ENCODE measurements around the gene C2orf92.

C2orf92 gene

DNA sequence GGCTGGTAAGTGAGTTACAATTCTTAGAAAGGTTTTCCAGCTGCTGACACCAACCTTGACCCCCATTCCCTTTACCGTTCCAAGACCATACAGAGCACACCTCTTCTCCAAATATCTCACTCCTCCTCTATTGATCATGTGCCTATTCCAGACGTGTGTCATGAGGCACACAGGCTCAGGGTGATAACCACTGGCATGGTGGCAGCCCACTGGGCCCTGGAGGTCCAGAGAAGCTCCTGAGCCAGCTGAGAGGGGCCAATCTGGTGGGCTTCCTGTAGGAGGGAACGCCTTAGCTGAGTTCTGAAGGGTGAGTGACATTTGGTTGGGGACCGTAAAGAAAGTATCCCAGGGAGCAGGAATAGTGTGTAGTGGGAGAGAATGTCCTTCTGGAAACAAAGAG is 72.2 kb downstream of the C2orf92 start:
- no peak overlapping the region for H2AFZ ChIP-seq (ENCODE audit: low read length)
- no peak for TF ChIP-seq EZH2phosphoT487 (IDR thresholded peaks at IDR 0.05; ENCODE audit: low read length)
- TF ChIP-seq CTCF (IDR thresholded peaks at IDR 0.05; ENCODE audit: low read length) = no peak
- no peak for TF ChIP-seq EZH2 (optimal IDR thresholded peaks at IDR 0.05; ENCODE audit: low read depth, low read length)
- H3F3A ChIP-seq (ENCODE audit: insufficient read depth, low read length) = no peaks in the 10 kb centered on the region
- no peaks in the 10 kb centered on the region for H3K4me1 ChIP-seq (ENCODE audit: low read length)
- H3K9me2 ChIP-seq (replicated peaks; ENCODE audit: insufficient read depth, low read length) = no peaks in the 10 kb centered on the region
- no peak for DNase-seq
- no peak overlapping the region for H3K27ac ChIP-seq (ENCODE audit: low read length)
- no peaks in the 10 kb centered on the region for H3K36me3 ChIP-seq (replicated peaks; ENCODE audit: insufficient read depth, low read length)
- no peaks in the 10 kb centered on the region for H3K9me3 ChIP-seq (replicated peaks; ENCODE audit: insufficient read depth, low read length)
- no peaks in the 10 kb centered on the region for H4K20me1 ChIP-seq (ENCODE audit: insufficient read depth, low read length)
- H3K27me3 ChIP-seq (replicated peaks; ENCODE audit: insufficient read depth, low read length) = no peaks in the 10 kb centered on the region
- H3K9ac ChIP-seq (ENCODE audit: low read length) = no peak overlapping the region
- no peak overlapping the region for H3K4me2 ChIP-seq (ENCODE audit: low read depth, low read length)
- no peaks in the 10 kb centered on the region for H3K79me2 ChIP-seq (ENCODE audit: low read length)
- no peak overlapping the region for H3K4me3 ChIP-seq (ENCODE audit: low read length)

GRCh38 chr2:97742381-97742847 is 72.9 kb downstream of the C2orf92 start:
- Histone ChIP-seq H3K36me3 (replicated peaks; ENCODE audit: insufficient read depth, low read length) (no peaks in the 10 kb centered on the region), H3K4me1 (ENCODE audit: low read length) (no peaks in the 10 kb centered on the region), H3F3A (ENCODE audit: insufficient read depth, low read length) (no peaks in the 10 kb centered on the region), H3K9me2 (replicated peaks; ENCODE audit: insufficient read depth, low read length) (no peaks in the 10 kb centered on the region), H3K4me3 (ENCODE audit: low read length) (no peak overlapping the region), H3K27me3 (replicated peaks; ENCODE audit: insufficient read depth, low read length) (no peaks in the 10 kb centered on the region), H3K79me2 (ENCODE audit: low read length) (no peaks in the 10 kb centered on the region), H2AFZ (ENCODE audit: low read length) (no peak overlapping the region), H3K4me2 (ENCODE audit: low read depth, low read length) (no peak overlapping the region), H3K27ac (ENCODE audit: low read length) (no peak overlapping the region), H4K20me1 (ENCODE audit: insufficient read depth, low read length) (no peaks in the 10 kb centered on the region), H3K9me3 (replicated peaks; ENCODE audit: insufficient read depth, low read length) (no peaks in the 10 kb centered on the region), H3K9ac (ENCODE audit: low read length) (no peak overlapping the region)
- DNase-seq = no peak
- TF ChIP-seq EZH2phosphoT487 (IDR thresholded peaks at IDR 0.05; ENCODE audit: low read length) (no peak), EZH2 (optimal IDR thresholded peaks at IDR 0.05; ENCODE audit: low read depth, low read length) (no peak), CTCF (IDR thresholded peaks at IDR 0.05; ENCODE audit: low read length) (no peak)

DNA sequence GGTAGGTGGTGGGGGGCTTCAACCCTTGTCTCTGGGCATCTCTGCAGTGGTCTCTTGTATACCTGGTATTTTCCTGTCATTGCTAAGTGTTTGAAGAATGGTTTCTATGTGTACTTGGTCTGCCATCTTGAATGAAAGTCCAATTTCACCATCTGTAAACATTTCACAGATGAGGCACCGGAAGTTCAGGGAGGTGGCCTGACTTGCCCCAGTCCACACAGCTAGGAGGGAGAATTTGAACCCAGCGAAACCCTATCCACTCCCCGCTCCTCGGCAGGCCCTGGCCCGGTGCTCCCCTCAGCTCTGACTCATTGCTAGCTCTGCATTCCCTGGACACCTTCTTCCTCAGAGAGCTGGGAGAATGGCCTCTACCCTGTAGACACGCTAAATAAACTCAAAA is 74.4 kb downstream of the C2orf92 start:
- no peak overlapping the region for H2AFZ ChIP-seq (ENCODE audit: low read length)
- H4K20me1 ChIP-seq (ENCODE audit: insufficient read depth, low read length) = no peaks in the 10 kb centered on the region
- no peak overlapping the region for H3K9ac ChIP-seq (ENCODE audit: low read length)
- H3K9me3 ChIP-seq (replicated peaks; ENCODE audit: insufficient read depth, low read length) = no peaks in the 10 kb centered on the region
- no peaks in the 10 kb centered on the region for H3K36me3 ChIP-seq (replicated peaks; ENCODE audit: insufficient read depth, low read length)
- H3K27me3 ChIP-seq (replicated peaks; ENCODE audit: insufficient read depth, low read length) = no peaks in the 10 kb centered on the region
- DNase-seq = no peak
- H3F3A ChIP-seq (ENCODE audit: insufficient read depth, low read length) = no peaks in the 10 kb centered on the region
- no peak overlapping the region for H3K27ac ChIP-seq (ENCODE audit: low read length)
- H3K9me2 ChIP-seq (replicated peaks; ENCODE audit: insufficient read depth, low read length) = no peaks in the 10 kb centered on the region
- no peak for TF ChIP-seq EZH2 (optimal IDR thresholded peaks at IDR 0.05; ENCODE audit: low read depth, low read length)
- no peak for TF ChIP-seq CTCF (IDR thresholded peaks at IDR 0.05; ENCODE audit: low read length)
- no peak for TF ChIP-seq EZH2phosphoT487 (IDR thresholded peaks at IDR 0.05; ENCODE audit: low read length)
- H3K4me1 ChIP-seq (ENCODE audit: low read length) = no peaks in the 10 kb centered on the region
- no peak overlapping the region for H3K4me3 ChIP-seq (ENCODE audit: low read length)
- no peaks in the 10 kb centered on the region for H3K79me2 ChIP-seq (ENCODE audit: low read length)
- no peak overlapping the region for H3K4me2 ChIP-seq (ENCODE audit: low read depth, low read length)
